Measurements from ENCODE around the gene ZNF208. TPM values are rescaled to one million over a fixed set of nuclear protein-coding genes. Genes with fewer than 3 reads are reported as not detected.

ZNF208 gene
- total RNA-seq, 2 donors from 2014 or later: not detected

DNA sequence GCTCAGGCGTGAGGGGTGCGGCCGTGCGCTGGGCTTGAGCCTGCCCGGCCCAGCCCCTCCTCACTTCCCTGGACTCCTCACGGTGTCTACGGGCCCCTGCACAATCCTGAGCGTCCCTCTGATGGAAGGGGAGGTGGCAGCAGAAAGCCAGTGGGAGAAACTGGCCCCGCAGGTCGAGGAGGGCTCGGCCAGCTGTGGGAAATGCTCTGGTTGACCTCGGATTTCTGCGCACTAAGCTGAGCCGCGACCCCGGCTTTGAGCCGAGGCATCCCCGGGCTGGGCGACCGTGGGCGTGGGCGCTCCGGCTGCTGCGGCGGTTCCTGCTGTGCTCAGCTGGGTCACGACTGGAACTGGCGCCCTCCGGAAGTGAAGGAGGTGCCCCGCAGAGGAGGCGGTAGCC is 70.1 kb downstream of the ZNF208 start:
- Mint-ChIP-seq H3K27me3 (ENCODE audit: insufficient read depth) (no peaks in the 10 kb centered on the region), H3K36me3 (ENCODE audit: low read depth) (no peaks in the 10 kb centered on the region), H3K27ac (no peak overlapping the region), H3K4me1 (no peaks in the 10 kb centered on the region), H3K4me3 (no peak overlapping the region), H3K9me3 (peaks cover 76% of the 10 kb centered on the region)
- no peak overlapping the region for H3K9ac ChIP-seq (ENCODE audit: extremely low read depth, low read length, poor library complexity, severe bottlenecking)
- peaks cover 77% of the 10 kb centered on the region for H3K9me3 ChIP-seq (ENCODE audit: control insufficient read depth, low read length)
- H3K27me3 ChIP-seq (ENCODE audit: control insufficient read depth, insufficient read depth, low read length, poor library complexity, severe bottlenecking): no peaks in the 10 kb centered on the region
- H3K4me3 ChIP-seq (ENCODE audit: low read length): no peak overlapping the region
- H3K36me3 ChIP-seq (ENCODE audit: control insufficient read depth, insufficient read depth, low read length): no peaks in the 10 kb centered on the region
- no peak for DNase-seq
- H3K27ac ChIP-seq (ENCODE audit: low read depth, low read length): no peak overlapping the region
- TF ChIP-seq, protein P1, sequence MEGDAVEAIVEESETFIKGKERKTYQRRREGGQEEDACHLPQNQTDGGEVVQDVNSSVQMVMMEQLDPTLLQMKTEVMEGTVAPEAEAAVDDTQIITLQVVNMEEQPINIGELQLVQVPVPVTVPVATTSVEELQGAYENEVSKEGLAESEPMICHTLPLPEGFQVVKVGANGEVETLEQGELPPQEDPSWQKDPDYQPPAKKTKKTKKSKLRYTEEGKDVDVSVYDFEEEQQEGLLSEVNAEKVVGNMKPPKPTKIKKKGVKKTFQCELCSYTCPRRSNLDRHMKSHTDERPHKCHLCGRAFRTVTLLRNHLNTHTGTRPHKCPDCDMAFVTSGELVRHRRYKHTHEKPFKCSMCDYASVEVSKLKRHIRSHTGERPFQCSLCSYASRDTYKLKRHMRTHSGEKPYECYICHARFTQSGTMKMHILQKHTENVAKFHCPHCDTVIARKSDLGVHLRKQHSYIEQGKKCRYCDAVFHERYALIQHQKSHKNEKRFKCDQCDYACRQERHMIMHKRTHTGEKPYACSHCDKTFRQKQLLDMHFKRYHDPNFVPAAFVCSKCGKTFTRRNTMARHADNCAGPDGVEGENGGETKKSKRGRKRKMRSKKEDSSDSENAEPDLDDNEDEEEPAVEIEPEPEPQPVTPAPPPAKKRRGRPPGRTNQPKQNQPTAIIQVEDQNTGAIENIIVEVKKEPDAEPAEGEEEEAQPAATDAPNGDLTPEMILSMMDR (conservative IDR thresholded peaks at IDR 0.05): no peak
- WGBS, 2 experiments (ENCODE audit: insufficient coverage in 1 of 2, insufficient read length in 1 of 2): 85 to 95% methylated on average over 18 to 30 of the region's 30 CpGs
- no peaks in the 10 kb centered on the region for H3K4me1 ChIP-seq (ENCODE audit: control insufficient read depth, insufficient read depth, low read length)

GRCh38 chr19:21934593-21934992 is 76.2 kb downstream of the ZNF208 start:
- no peak overlapping the region for H3K4me3 Mint-ChIP-seq
- no peaks in the 10 kb centered on the region for H3K27me3 Mint-ChIP-seq (ENCODE audit: insufficient read depth)
- Histone ChIP-seq H3K9me3 (ENCODE audit: control insufficient read depth, low read length) (peaks cover 74% of the 10 kb centered on the region), H3K4me3 (ENCODE audit: low read length) (no peak overlapping the region), H3K36me3 (ENCODE audit: control insufficient read depth, insufficient read depth, low read length) (no peaks in the 10 kb centered on the region), H3K27me3 (ENCODE audit: control insufficient read depth, insufficient read depth, low read length, poor library complexity, severe bottlenecking) (no peaks in the 10 kb centered on the region), H3K9ac (ENCODE audit: extremely low read depth, low read length, poor library complexity, severe bottlenecking) (no peak overlapping the region), H3K27ac (ENCODE audit: low read depth, low read length) (no peak overlapping the region), H3K4me1 (ENCODE audit: control insufficient read depth, insufficient read depth, low read length) (no peaks in the 10 kb centered on the region)
- no peaks in the 10 kb centered on the region for H3K36me3 Mint-ChIP-seq (ENCODE audit: low read depth)
- H3K27ac Mint-ChIP-seq: no peak overlapping the region
- TF ChIP-seq, protein P1 (conservative IDR thresholded peaks at IDR 0.05): no peak
- H3K9me3 Mint-ChIP-seq: peaks cover 92% of the 10 kb centered on the region
- 46 to 66% methylated on average over 4 of the region's 4 CpGs for WGBS, 2 experiments (ENCODE audit: insufficient coverage in 1 of 2, insufficient read length in 1 of 2)
- H3K4me1 Mint-ChIP-seq: no peaks in the 10 kb centered on the region
- no peak for DNase-seq

DNA sequence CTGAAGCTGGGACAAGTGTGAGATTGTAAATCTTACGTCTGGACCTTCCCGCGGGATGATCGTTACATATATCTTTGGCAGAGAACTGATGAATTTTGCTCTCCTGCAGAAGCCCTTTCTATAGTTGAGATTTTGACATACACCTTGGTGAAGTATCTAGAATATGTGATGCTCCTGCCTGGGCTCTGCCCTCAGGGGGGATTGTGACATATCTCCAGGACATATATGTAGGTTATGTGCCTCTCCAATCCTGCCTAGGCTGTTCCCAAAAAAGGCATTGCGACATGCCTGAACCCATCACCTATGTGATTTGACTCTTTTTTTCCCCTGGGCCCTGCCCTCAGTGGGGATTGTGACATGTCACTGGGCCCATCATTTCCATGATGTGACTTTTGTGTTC is 76.6 kb downstream of the ZNF208 start:
- Mint-ChIP-seq H3K4me1 (no peaks in the 10 kb centered on the region), H3K4me3 (no peak overlapping the region), H3K36me3 (ENCODE audit: low read depth) (no peaks in the 10 kb centered on the region), H3K27ac (no peak overlapping the region), H3K9me3 (peaks cover 93% of the 10 kb centered on the region), H3K27me3 (ENCODE audit: insufficient read depth) (no peaks in the 10 kb centered on the region)
- no peaks in the 10 kb centered on the region for H3K27me3 ChIP-seq (ENCODE audit: control insufficient read depth, insufficient read depth, low read length, poor library complexity, severe bottlenecking)
- no peak overlapping the region for H3K27ac ChIP-seq (ENCODE audit: low read depth, low read length)
- TF ChIP-seq, protein P1 (conservative IDR thresholded peaks at IDR 0.05): no peak
- H3K9ac ChIP-seq (ENCODE audit: extremely low read depth, low read length, poor library complexity, severe bottlenecking): no peak overlapping the region
- WGBS, 2 experiments (ENCODE audit: insufficient coverage in 1 of 2, insufficient read length in 1 of 2): 89% methylated on average over 5 of the region's 5 CpGs; no CpG with 5 or more reads in 1 of the 2 experiments
- no peak for DNase-seq
- no peaks in the 10 kb centered on the region for H3K4me1 ChIP-seq (ENCODE audit: control insufficient read depth, insufficient read depth, low read length)
- peaks cover 78% of the 10 kb centered on the region for H3K9me3 ChIP-seq (ENCODE audit: control insufficient read depth, low read length)
- H3K4me3 ChIP-seq (ENCODE audit: low read length): no peak overlapping the region
- no peaks in the 10 kb centered on the region for H3K36me3 ChIP-seq (ENCODE audit: control insufficient read depth, insufficient read depth, low read length)
